HCT116 (cell line): ENCODE data around the gene KLHL18. TPM values are rescaled to one million over a fixed set of nuclear protein-coding genes. Genes with fewer than 3 reads are reported as not detected.

Source experiments
- ATAC-seq: fragments of 200-7000 bp; cut with Tn5 transposase; 2 replicates; pipeline ENCODE4 v1.9.1; 2020; ENCODE audit warnings: mild to moderate bottlenecking, moderate library complexity
- BruUV-seq: library from RNA; stranded (reverse); fragments of 400-500 nt; replicated peaks from 2 replicates; lab custom pipeline; 2021; lab: Mats Ljungman, UMichigan
- CTCF ChIA-PET: fragments of 300-600 bp; sonication (Branson Sonifier 250); formaldehyde crosslinking; loops from one replicate; lab custom pipeline; 2021; ENCODE audit warnings: antibody characterized with exemption; lab: Charles Lee
- POLR2A ChIA-PET: fragments of 300-600, 350-600 bp; sonication (Branson Sonifier 250); formaldehyde crosslinking; loops from one replicate; lab custom pipeline; 2021; ENCODE audit warnings: antibody characterized with exemption; lab: Charles Lee
- RAD21 ChIA-PET, 2 experiments: fragments of 300-600 bp; sonication (Branson Sonifier 250); formaldehyde crosslinking; loops; one replicate each; lab custom pipeline; 2023; ENCODE audit warnings: low total read pairs in 2 of 2; ENCODE audit not compliant: uncharacterized antibody in 2 of 2, unreplicated experiment in 2 of 2, low non-redundant PET in 1 of 2; lab: Charles Lee
- DNase-seq: peaks from one replicate; pipeline ENCODE4 v3.0.0-alpha.2; 2010; ENCODE audit warnings: low read depth, low spot score
- H2AFZ ChIP-seq: fragments of 200-600 bp; shearing (Covaris generic), sonication (generic); 2 replicates; pipeline ENCODE4 v1.6.1; 2017; ENCODE audit warnings: low read depth, mixed run types, mixed read lengths, antibody characterized with exemption, low read length; ENCODE audit not compliant: poor library complexity, severe bottlenecking
- H3K27ac ChIP-seq: 2 replicates; pipeline ENCODE4 v1.5.1; 2012; ENCODE audit warnings: low read depth, low read length
- H3K27me3 ChIP-seq: fragments of 200-600 bp; sonication (generic); 2 replicates; pipeline ENCODE4 v1.6.1; 2016; ENCODE audit warnings: mixed run types, low read length, mixed read lengths; ENCODE audit not compliant: insufficient read depth
- H3K36me3 ChIP-seq, 2 experiments: fragments of 200-500 bp in 1 of 2; fragments of 200-600 bp in 1 of 2; sonication (Bioruptor generic) in 1 of 2; sonication (generic) in 1 of 2; 2 replicates each; pipeline versions ENCODE4 v1.5.1 to v1.6.1; 2014 to 2016; ENCODE audit warnings: low read length in 2 of 2, inconsistent platforms in 1 of 2, mixed read lengths in 1 of 2, mixed run types in 1 of 2; ENCODE audit not compliant: insufficient read depth in 2 of 2, control insufficient read depth in 1 of 2
- H3K4me1 ChIP-seq, 2 experiments: fragments of 200-600 bp in 1 of 2; sonication (generic) in 1 of 2; 2 replicates each; pipeline versions ENCODE4 v1.5.1 to v1.6.1; 2012 to 2017; ENCODE audit warnings: low read length in 2 of 2, inconsistent platforms in 1 of 2, mild to moderate bottlenecking in 1 of 2, mixed read lengths in 1 of 2, mixed run types in 1 of 2, moderate library complexity in 1 of 2; ENCODE audit not compliant: insufficient read depth in 2 of 2, control insufficient read depth in 1 of 2
- H3K4me2 ChIP-seq: fragments of 200-600 bp; sonication (generic); 2 replicates; pipeline ENCODE4 v1.6.1; 2017; ENCODE audit warnings: mixed run types, low read length, mixed read lengths
- H3K4me3 ChIP-seq, 2 experiments: fragments of 200-600 bp in 1 of 2; sonication (generic) in 1 of 2; replicated peaks in 1 of 2; 2 replicates each; pipeline ENCODE4 v1.5.1; 2011 to 2016; ENCODE audit warnings: low read length in 2 of 2, control low read depth in 1 of 2, low read depth in 1 of 2, mild to moderate bottlenecking in 1 of 2, mixed read lengths in 1 of 2, mixed run types in 1 of 2
- H3K79me2 ChIP-seq: fragments of 200-600 bp; sonication (generic); 2 replicates; pipeline ENCODE4 v1.6.1; 2017; ENCODE audit warnings: mild to moderate bottlenecking, mixed run types, low read length, moderate library complexity, mixed read lengths; ENCODE audit not compliant: insufficient read depth
- H3K9ac ChIP-seq: fragments of 200-600 bp; sonication (generic); 2 replicates; pipeline ENCODE4 v1.6.1; 2016; ENCODE audit warnings: low read length, mixed read lengths
- H3K9me2 ChIP-seq: fragments of 200-600 bp; sonication (generic), shearing (Covaris generic); 2 replicates; pipeline ENCODE4 v1.6.1; 2017; ENCODE audit warnings: mixed run types, mild to moderate bottlenecking, moderate library complexity; ENCODE audit not compliant: insufficient read depth
- H3K9me3 ChIP-seq, 2 experiments: fragments of 200-500 bp in 1 of 2; fragments of 200-600 bp in 1 of 2; sonication (Bioruptor generic) in 1 of 2; sonication (generic) in 1 of 2; 2 replicates each; pipeline ENCODE4 v1.6.1; 2014 to 2017; ENCODE audit warnings: low read length in 2 of 2, mixed read lengths in 2 of 2, inconsistent platforms in 1 of 2, low read depth in 1 of 2, mild to moderate bottlenecking in 1 of 2, mixed run types in 1 of 2, moderate library complexity in 1 of 2; ENCODE audit not compliant: control insufficient read depth in 1 of 2, insufficient read depth in 1 of 2
- H4K20me1 ChIP-seq: fragments of 200-600 bp; sonication (generic), shearing (Covaris generic); 2 replicates; pipeline ENCODE4 v1.6.1; 2017; ENCODE audit warnings: mixed run types, mild to moderate bottlenecking, moderate library complexity; ENCODE audit not compliant: insufficient read depth
- ATF3 ChIP-seq: IDR thresholded peaks from 2 replicates; pipeline ENCODE4 v1.6.1; 2012
- CBX3 ChIP-seq: IDR thresholded peaks from 2 replicates; pipeline ENCODE4 v1.6.1; 2012; ENCODE audit warnings: low read depth
- CEBPB ChIP-seq: IDR thresholded peaks from 2 replicates; pipeline ENCODE4 v1.6.1; 2012; ENCODE audit warnings: low read depth
- CTCF ChIP-seq, 3 experiments: fragments of 200-600 bp in 1 of 3; sonication (generic) in 1 of 3; IDR thresholded peaks in 2 of 3; conservative IDR thresholded peaks in 1 of 3; 2 replicates each; pipeline ENCODE4 v1.5.1; 2012 to 2017; ENCODE audit warnings: low read depth in 2 of 3, low read length in 2 of 3, antibody characterized with exemption in 1 of 3, borderline replicate concordance in 1 of 3, control low read depth in 1 of 3, mild to moderate bottlenecking in 1 of 3, mixed read lengths in 1 of 3, mixed run types in 1 of 3, moderate library complexity in 1 of 3; ENCODE audit not compliant: insufficient read depth in 1 of 3
- ELF1 ChIP-seq: IDR thresholded peaks from 2 replicates; pipeline ENCODE4 v1.6.1; 2012; ENCODE audit warnings: low read depth, borderline replicate concordance
- FOSL1 ChIP-seq: IDR thresholded peaks from 2 replicates; pipeline ENCODE4 v1.6.1; 2012; ENCODE audit warnings: low read depth
- POLR2A ChIP-seq: IDR thresholded peaks from 2 replicates; pipeline ENCODE4 v1.7.0; 2011; ENCODE audit warnings: borderline replicate concordance; ENCODE audit not compliant: insufficient read depth, insufficient read length; ENCODE audit errors: extremely low read depth
- TCF7L2 ChIP-seq: IDR thresholded peaks from 2 replicates; pipeline ENCODE4 v1.7.0; 2011; ENCODE audit warnings: borderline replicate concordance, inconsistent platforms; ENCODE audit not compliant: insufficient read depth, insufficient read length; ENCODE audit errors: extremely low read depth
- ZBTB33 ChIP-seq: IDR thresholded peaks from 2 replicates; pipeline ENCODE4 v1.6.1; 2011; ENCODE audit warnings: mild to moderate bottlenecking, low read length, moderate library complexity; ENCODE audit not compliant: insufficient replicate concordance; ENCODE audit errors: extremely low read depth
- ZNF274 ChIP-seq: fragments of 200-500 bp; sonication (Bioruptor generic); IDR thresholded peaks from 2 replicates; pipeline ENCODE4 v1.6.1; 2014; ENCODE audit warnings: mild to moderate bottlenecking, low read depth, low read length, inconsistent platforms
- intact Hi-C: fragments of 100-400 bp; cut with micrococcal nuclease; formaldehyde crosslinking; loops from 2 replicates; pipeline ENCODE4 v1.10.0; 2022
- total RNA-seq: library from RNA; stranded (reverse); gene quantifications from one replicate; pipeline ENCODE4 v1.2.1, GENCODE V29; 2021; ENCODE audit not compliant: unreplicated experiment

KLHL18 gene
- total RNA-seq, 1 experiment from 2014 or later, result 32.3 TPM

- H3K79me2 ChIP-seq, result peaks cover 94% of the 10 kb centered on the region
- ATAC-seq (no peak), DNase-seq (no peak)
- H3K36me3 ChIP-seq, result peaks cover 7% of the 10 kb centered on the region in 2 experiments; a peak in 2 of 4 replicates
- CTCF ChIA-PET, result no interaction called here
- no peaks in the 10 kb centered on the region for H4K20me1 ChIP-seq
- no peak overlapping the region for H3K4me2 ChIP-seq
- no peaks in the 10 kb centered on the region for H3K27me3 ChIP-seq
- BruUV-seq, result no TSS peak
- intact Hi-C loops, result no loop called here
- no peak overlapping the region for H3K9ac ChIP-seq
- H3K9me2 ChIP-seq, result no peaks in the 10 kb centered on the region
- no peak overlapping the region for H2AFZ ChIP-seq
- H3K27ac ChIP-seq, result no peak overlapping the region
- H3K4me3 ChIP-seq, result no peak overlapping the region
- 0 out of 4 replicates have a peak, but pooled peaks cover 2 to 4% of the 10 kb centered on the region in 2 experiments for H3K4me1 ChIP-seq
- POLR2A ChIA-PET, result no interaction called here
- TF ChIP-seq CBX3 (no peak), FOSL1 (no peak), POLR2A (no peak), ATF3 (no peak), ZNF274 (no peak), ELF1 (no peak), CEBPB (no peak), ZBTB33 (no peak), TCF7L2 (no peak), CTCF (IDR thresholded peaks at IDR 0.05 in 2 of 3, conservative IDR thresholded peaks at IDR 0.05 in 1 of 3; ENCODE audit: borderline replicate concordance in 1 of 3, insufficient read depth in 1 of 3, low read depth in 2 of 3, low read length in 2 of 3) (no peak)
- RAD21 ChIA-PET, result no interaction called here
- H3K9me3 ChIP-seq, result no peaks in the 10 kb centered on the region
These were observed 6.5 kb downstream of the KLHL18 start for GRCh38 chr3:47288966-47289910.
